ENCODE measurements around the gene MDM1.

Gene MDM1

GRCh38 chr12:68367903-68368302 is 35.7 kb upstream of the MDM1 start:
- no peaks in the 10 kb centered on the region for H3K36me3 ChIP-seq
- H3K27ac ChIP-seq, result no peak overlapping the region
- H3K27me3 ChIP-seq (ENCODE audit: insufficient read depth, low read depth, severe bottlenecking), result no peaks in the 10 kb centered on the region
- H3K4me3 ChIP-seq (ENCODE audit: low read depth, low read length), result no peak overlapping the region
- DNase-seq, result no peak
- TF ChIP-seq CTCF (IDR thresholded peaks at IDR 0.05; ENCODE audit: low read depth, low read length), result no peak
- H3K9me3 ChIP-seq (ENCODE audit: severe bottlenecking), result no peaks in the 10 kb centered on the region

- Histone ChIP-seq H3K36me3 (no peaks in the 10 kb centered on the region), H3K27me3 (ENCODE audit: insufficient read depth, low read depth, severe bottlenecking) (no peaks in the 10 kb centered on the region), H3K4me3 (ENCODE audit: low read depth, low read length) (no peak overlapping the region), H3K27ac (no peak overlapping the region), H3K9me3 (ENCODE audit: severe bottlenecking) (no peaks in the 10 kb centered on the region)
- TF ChIP-seq CTCF (IDR thresholded peaks at IDR 0.05; ENCODE audit: low read depth, low read length), result no peak
- no peak for DNase-seq
Observed at GRCh38 chr12:68367116-68367515, 35.0 kb upstream of the MDM1 start.

- Histone ChIP-seq H3K36me3 (no peaks in the 10 kb centered on the region), H3K27me3 (ENCODE audit: insufficient read depth, low read depth, severe bottlenecking) (no peaks in the 10 kb centered on the region), H3K4me3 (ENCODE audit: low read depth, low read length) (no peak overlapping the region), H3K9me3 (ENCODE audit: severe bottlenecking) (no peaks in the 10 kb centered on the region), H3K27ac (no peak overlapping the region)
- no peak for DNase-seq
- TF ChIP-seq CTCF (IDR thresholded peaks at IDR 0.05; ENCODE audit: low read depth, low read length), result no peak
Observed at GRCh38 chr12:68364893-68365725, 32.9 kb upstream of the MDM1 start.

- no peak for TF ChIP-seq CTCF (IDR thresholded peaks at IDR 0.05; ENCODE audit: low read depth, low read length)
- Histone ChIP-seq H3K27me3 (ENCODE audit: insufficient read depth, low read depth, severe bottlenecking) (no peaks in the 10 kb centered on the region), H3K36me3 (no peaks in the 10 kb centered on the region)
Observed at GRCh38 chr12:68364328-68364727, 32.2 kb upstream of the MDM1 start.

GRCh38 chr12:68361953-68362352 is 29.8 kb upstream of the MDM1 start:
- H3K27ac ChIP-seq, result no peak overlapping the region
- H3K27me3 ChIP-seq (ENCODE audit: insufficient read depth, low read depth, severe bottlenecking), result no peaks in the 10 kb centered on the region
- no peak for TF ChIP-seq CTCF (IDR thresholded peaks at IDR 0.05; ENCODE audit: low read depth, low read length)
- H3K36me3 ChIP-seq, result no peaks in the 10 kb centered on the region
- no peak overlapping the region for H3K4me3 ChIP-seq (ENCODE audit: low read depth, low read length)
- no peaks in the 10 kb centered on the region for H3K9me3 ChIP-seq (ENCODE audit: severe bottlenecking)
- DNase-seq, result no peak

More at GRCh38 chr12:68364328-68364727, 32.2 kb upstream of the MDM1 start:
- H3K9me3 ChIP-seq (ENCODE audit: severe bottlenecking), result no peaks in the 10 kb centered on the region
- H3K27ac ChIP-seq, result no peak overlapping the region
- no peak overlapping the region for H3K4me3 ChIP-seq (ENCODE audit: low read depth, low read length)
- DNase-seq, result no peak

- Histone ChIP-seq H3K9me3 (ENCODE audit: severe bottlenecking) (no peaks in the 10 kb centered on the region), H3K27me3 (ENCODE audit: insufficient read depth, low read depth, severe bottlenecking) (no peaks in the 10 kb centered on the region), H3K4me3 (ENCODE audit: low read depth, low read length) (no peak overlapping the region), H3K36me3 (no peaks in the 10 kb centered on the region), H3K27ac (no peak overlapping the region)
- DNase-seq, result no peak
- TF ChIP-seq CTCF (IDR thresholded peaks at IDR 0.05; ENCODE audit: low read depth, low read length), result no peak
Observed at GRCh38 chr12:68359674-68360073, 27.5 kb upstream of the MDM1 start.
